GM18909 (cell line): ENCODE measurements around the gene B4GALT3.

ENCODE experiments used
- ATAC-seq: cut with Tn5 transposase; IDR thresholded peaks from one replicate; pipeline ENCODE4 v1.9.1; 2021; ENCODE audit warnings: mild to moderate bottlenecking; ENCODE audit not compliant: unreplicated experiment, poor library complexity

B4GALT3 gene

GRCh38 chr1:161206411-161207140 is 29.3 kb upstream of the B4GALT3 start:
- no peak for ATAC-seq

DNA sequence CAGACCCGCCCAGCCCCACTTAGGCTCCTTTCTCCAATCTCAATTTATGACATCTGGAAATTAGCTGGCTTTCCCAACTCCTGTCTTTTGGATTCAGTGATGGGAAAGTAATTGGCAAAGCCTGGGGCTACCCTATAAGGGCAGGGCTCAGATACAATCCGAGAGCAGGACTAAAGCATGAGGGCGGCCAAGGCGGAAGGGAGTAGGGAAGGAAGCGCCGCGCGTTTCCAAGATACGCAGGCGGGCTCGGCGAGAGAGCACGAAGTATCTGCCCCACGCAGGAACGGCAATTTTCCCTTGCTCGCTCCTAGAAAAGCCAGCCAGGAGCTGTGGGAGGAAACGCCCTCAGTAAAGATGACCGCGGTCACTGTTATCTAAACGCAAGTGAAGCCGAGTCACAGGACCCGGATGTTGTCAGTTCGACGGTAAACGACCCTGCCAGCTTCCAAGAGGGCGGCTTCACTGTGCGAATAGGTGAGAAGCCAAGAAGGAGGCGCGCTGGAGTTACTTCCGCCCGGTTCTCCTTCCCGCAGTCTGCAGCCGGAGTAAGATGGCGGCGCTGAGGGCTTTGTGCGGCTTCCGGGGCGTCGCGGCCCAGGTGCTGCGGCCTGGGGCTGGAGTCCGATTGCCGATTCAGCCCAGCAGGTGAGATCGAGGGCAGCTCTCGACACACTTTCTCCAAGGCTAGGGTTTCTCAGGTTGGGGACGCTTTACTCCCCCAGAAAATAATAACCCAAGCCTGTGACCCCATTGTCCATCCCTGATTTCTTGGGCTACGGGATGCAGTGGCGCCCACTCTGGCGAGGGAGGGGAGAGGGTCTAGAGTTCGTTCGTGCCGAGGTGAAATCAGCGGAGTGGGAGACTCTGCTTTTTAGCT is 24.8 kb upstream of the B4GALT3 start, which contains the start of gene NDUFS2:
NDUFS2 (plus strand) TSS at position 532 of the 877 bp plus-strand sequence; CDS start at position 551, 19 bp downstream.
- ATAC-seq: peak; percentile 96

DNA sequence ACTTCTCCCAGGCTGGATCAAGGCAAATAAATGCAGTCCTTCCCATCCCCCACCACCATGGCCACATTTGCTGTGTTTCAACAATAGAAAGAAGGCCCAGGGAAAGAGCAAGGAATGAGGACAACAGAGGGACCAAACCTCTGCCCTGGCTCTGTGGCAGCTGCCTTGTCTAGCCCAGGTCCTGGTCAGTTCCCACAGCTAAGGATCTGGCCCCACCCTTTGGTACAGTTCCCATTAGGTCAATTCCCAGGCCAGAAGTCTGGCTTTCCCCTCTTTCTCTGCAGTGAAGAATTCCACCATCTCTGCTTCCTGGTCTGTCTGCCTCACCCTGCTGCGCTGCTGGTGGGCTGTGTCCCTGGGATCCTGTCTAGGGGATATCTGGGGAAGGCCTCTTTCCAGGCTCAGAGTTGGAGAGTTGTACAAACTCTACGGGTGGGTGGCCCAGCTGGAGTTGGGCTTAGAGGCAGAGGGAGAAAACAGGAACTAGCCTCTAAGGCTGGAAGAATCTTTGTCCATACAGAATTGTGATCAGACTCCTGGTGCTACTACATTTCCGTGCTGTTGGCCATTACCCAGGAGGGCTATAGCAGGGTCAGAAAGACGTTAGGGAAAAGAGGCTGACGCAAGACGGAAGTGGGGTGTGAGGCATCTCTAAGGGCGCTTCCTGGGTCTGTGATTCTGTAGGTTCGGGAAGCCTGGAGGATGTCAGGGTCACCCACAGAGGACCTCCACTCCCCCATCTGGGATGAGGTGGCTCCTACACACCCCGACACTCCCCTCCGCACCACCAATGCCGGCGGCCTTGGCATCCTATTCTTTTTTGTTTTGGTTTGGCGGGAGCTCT is 23.9 kb upstream of the B4GALT3 start:
- no peak for ATAC-seq

DNA sequence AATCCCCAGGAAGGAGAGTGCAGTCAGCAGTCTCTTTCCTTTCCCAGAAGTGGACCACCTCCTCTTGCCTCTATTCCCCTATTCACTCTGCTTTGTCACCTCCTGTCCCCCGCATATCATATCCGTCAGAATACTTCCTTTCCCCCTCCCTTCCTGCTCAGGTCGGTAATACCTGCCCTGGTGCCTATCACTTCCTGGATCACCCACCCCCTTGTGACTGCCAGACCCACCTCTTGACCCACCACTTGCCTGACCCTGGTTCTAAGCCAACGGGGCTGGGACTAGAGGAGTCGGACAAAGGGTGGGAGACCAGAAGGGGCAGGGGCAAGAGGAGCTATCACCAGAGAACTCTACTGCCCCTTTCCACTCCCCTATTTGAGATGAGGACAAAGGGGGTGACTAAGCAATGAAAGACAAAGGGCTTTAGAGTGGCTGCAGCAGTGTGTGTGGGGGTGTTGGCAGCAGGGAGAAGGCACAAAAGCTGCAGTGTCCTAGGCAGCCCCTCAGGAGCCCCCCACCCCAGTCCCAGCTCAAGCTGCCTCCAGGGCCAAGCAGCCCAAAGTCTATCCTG is 23.2 kb upstream of the B4GALT3 start:
- ATAC-seq: no peak

DNA sequence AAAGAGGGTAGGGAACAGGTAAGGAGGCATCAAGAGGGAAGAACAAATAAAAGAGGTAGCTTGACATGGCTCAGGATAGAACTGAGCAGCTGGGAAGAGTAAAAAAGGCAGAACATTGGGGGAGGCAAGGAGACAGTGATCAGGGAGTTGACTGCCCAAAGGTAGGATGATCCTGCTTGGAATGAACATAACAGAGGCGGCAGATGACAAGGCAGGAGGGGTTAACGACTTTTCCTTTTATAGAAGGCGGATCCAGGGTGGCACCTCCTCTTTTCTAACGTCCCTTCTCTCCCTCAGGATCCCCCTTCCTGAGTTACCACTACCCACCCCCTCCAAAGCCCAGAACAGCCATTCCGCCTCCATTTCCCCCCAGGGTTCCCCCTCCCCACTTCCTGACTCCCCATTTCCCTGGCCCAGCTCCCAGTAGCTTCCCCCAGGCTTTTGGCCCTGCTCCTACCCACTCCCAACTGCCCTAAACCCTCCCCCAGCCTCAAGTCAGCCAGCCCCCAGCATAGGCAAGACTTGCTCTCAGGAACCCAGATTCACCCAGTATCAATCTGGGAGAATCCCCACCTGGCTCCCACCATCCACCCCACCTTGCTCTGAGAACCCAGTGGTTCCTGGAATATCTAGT is 22.3 kb upstream of the B4GALT3 start:
- no peak for ATAC-seq

GRCh38 chr1:161198897-161199431 is 21.7 kb upstream of the B4GALT3 start, which contains the start of gene ADAMTS4:
ADAMTS4 (minus strand) TSS chr1:161199054; CDS start chr1:161198627, 427 bp downstream.
- no peak for ATAC-seq

DNA sequence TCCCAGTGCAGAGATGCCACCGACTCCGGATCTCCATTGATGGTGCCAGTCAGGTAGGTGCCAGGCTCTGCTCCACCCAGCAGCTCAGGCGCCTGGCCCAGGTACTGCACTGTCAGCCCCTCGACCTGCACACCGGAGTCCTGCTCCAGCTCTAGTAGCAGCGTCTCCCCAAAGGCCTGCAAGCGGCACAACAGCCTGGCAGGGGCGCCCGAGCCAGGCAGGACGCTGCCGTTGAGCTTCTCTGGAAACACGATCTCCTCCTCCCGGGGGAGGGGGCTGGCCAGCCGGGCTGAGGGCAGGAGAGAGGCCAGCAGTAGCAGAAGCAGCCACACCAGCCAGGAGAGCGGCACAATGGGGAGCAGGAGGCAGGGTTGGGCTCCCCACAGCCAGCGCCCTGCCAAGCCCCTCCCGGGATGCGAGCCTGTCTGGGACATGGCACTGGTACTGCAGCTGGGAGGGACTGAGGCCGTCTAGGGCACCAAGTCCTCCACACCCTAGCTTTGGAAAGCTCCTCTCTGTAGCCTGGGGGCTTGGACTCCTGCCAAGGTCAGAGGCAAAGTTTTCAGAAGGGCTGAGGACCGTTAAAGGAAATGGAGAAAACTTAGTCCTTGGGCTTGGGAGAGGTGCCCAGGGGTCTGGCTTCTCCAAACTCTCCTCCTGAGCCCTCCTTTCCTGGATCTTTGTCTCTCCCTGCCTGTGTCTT is 21.0 kb upstream of the B4GALT3 start:
- ATAC-seq: no peak

DNA sequence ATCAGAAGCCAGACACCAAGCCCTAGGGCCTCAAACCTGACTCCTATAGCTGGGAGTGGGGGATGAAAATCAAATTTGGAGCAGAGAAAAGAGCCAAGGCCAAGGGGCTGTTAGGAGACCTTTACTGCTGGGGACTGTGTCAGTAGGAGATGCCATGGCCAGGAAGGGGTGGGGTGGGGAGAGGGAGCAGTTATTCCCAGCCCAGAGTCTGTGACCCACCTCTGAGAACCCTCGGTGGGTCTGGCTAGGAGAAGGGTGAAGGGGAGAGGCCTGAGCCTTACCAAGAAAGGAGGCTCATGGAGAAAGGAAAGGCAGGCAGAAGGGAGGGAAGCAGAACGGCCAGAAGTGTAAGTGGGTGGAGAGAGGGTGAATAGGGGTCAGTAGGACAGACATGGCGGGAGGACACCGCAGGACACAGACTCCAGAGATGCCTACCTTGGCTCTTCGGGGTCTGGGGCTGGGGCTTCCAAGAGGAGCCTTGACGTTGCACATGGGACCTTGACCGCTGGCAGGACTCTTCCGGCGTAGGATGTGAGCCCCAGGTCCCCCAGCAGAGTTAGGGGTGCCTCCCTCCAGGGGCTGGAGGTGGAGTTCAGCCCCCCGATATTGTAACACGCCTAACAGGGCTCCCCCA is 20.4 kb upstream of the B4GALT3 start:
- ATAC-seq: no peak

DNA sequence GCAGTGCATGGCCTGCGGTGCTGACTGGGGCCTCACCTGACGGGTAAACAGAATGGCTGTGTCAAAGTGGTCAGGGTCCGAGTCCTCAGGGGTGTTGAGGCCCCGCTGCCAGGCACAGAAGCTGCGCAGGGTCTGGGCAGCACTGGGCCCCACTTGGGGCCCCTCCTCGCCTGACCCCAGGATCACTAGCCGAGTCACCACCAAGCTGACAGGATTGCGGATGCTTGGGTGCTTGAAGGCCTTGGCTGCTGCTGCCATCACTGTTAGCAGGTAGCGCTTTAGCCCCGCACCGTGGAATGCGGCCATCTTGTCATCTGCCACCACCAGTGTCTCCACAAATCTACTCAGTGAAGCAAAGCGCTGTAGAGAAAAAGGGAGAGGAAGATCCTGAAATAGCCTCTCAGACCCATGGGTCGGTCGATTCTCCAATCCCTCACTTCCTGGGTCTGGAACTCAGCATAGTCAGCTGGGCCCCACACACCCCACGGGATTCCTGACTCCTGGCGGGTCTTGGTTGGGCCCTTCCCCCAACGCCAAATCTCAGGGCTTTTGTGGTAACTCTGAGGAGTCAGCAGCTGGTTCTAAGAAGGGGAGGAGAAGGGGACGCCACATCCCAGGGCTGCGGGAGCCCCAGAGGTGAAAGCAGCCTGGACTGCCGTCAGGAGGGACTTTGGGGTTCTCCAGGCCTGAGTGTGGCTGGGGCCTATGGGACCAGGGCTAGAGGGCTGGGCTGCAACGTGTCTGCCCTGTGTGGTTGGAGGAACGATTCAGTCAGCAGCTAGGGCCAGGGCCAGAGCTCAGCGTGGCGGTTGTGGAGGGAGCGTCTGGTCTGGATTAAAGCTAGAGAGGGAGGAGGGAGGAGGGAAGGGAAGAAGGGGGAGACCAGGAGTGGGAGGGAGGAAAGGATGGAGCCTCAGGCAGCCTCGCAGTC is 19.5 kb upstream of the B4GALT3 start:
- ATAC-seq: no peak

DNA sequence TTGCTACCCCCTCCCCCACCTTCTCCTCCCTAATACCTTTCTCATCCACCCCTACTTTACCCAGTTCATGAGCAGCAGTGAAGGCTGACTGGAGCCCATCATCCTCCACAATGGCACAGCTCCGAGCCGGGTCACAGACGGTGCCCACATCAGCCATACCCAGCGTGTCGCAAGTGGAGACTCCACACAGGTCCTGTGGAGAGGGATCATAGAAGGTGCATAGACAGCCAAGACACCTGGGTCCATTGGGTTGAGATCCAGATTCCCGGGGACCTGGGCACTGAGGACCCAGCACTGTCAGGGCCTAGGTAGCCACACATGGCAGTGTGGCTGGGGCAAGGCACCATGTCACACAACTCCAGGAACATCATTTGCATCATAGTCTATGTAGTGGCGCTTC is 18.8 kb upstream of the B4GALT3 start:
- no peak for ATAC-seq

DNA sequence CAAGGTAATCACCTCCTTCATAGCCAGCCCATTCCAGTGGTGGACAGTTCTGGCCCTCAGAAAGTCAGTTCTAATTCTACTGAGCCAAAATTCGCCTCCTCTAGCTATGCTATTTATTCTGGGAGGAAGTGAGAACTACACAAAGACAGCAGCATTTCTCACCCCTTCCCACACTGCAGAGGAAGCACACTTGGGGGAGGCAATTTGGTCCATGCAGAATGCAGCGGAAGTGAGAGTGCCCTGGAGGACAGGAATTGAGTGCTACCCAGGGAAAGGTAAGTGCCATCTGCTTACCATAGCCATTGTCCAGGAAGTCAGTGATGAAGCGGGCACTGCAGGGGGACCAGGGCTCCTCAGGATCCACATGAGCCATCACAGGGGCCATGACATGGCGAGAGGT is 17.9 kb upstream of the B4GALT3 start:
- ATAC-seq: peak; percentile 56

- ATAC-seq: no peak
These were observed 16.4 kb upstream of the B4GALT3 start for GRCh38 chr1:161193561-161194235.

DNA sequence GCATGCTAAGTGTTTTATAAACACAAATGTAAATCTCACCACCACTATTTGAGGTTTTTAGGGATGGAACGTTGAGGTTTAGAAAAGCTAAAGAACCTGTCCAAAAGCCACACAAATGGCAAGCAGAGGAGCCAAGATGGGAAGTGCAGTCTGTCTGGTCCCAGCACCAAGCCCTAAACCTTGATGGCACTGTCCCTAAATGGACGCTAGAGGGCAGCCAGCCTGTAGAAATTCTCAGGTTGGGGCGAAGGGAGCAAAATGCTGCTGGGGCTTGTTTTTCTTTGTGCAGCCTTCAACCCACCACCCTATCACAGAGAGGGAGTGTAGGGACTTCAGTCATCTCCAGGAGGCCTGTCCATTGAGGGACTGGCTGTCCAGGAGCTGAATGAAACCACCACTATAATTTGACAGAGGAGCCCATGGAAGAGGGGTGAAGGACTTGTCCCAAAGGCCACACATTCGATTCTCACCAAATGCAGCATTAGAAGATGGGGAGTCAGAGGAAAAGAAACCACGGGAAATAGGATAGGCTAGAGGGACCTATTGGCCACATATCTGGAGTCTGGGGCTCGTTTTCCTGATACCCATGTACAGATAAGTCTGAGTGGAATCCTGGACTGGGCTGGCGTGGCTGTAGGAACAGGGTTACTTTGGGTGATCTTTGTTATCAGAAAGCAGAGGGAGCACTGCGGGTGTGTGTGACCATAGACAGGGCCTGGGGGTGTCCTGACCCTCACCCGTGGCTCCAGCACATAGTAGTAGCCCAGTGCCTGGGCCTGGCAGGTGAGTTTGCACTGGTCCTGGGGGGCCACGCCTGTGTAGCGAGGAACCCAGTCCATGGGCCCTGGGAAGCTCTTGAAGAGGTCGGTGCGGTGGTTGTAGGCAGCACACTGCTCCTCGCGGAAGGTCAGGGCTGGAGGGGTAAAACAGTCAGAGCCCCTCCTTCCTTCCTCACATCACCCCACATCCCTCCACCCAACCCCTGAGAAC is 15.5 kb upstream of the B4GALT3 start:
- ATAC-seq: no peak

DNA sequence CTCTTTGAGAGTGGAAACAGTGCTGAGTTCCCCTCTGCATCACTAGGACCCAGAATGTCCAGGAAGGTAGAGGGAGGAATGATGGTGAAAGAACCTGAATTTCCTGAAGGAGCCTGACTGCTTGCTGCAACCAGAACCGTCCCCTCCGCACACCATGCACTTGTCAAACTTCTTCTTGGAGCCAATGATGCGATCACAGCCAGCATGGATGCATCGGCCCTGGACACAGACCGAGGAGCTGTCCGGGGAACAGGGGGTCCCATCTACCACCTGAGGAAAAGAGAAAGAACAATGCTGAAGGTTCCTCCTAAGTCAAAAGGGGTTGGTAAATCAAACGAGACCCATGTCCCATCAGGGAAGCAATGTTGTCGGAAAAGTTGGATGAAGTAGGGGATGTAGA is 14.7 kb upstream of the B4GALT3 start:
- no peak for ATAC-seq

- no peak for ATAC-seq
These were observed 13.7 kb upstream of the B4GALT3 start for GRCh38 chr1:161190962-161191521.
